HG02588 (cell line): ENCODE measurements around the gene SLC35F1.

ENCODE experiments used
- ATAC-seq: cut with Tn5 transposase; IDR thresholded peaks from one replicate; pipeline ENCODE4 v1.9.1; 2021; ENCODE audit warnings: mild to moderate bottlenecking, moderate library complexity; ENCODE audit not compliant: unreplicated experiment

Gene SLC35F1

GRCh38 chr6:118252474-118252873 is 345.4 kb downstream of the SLC35F1 start:
- peak; percentile 50 for ATAC-seq

GRCh38 chr6:118253741-118254140 is 346.7 kb downstream of the SLC35F1 start:
- ATAC-seq: no peak

GRCh38 chr6:118260833-118261232 is 353.8 kb downstream of the SLC35F1 start:
- no peak for ATAC-seq

- peak; percentile 46 for ATAC-seq
Measured at GRCh38 chr6:118263921-118264486, 356.9 kb downstream of the SLC35F1 start.

- ATAC-seq: no peak
Measured at GRCh38 chr6:118269659-118270058, 362.6 kb downstream of the SLC35F1 start.

- ATAC-seq: no peak
Measured at GRCh38 chr6:118277631-118278030, 370.6 kb downstream of the SLC35F1 start.

- ATAC-seq: peak; percentile 95
Measured at GRCh38 chr6:118280210-118280609, 373.1 kb downstream of the SLC35F1 start.

GRCh38 chr6:118281291-118281690 is 374.2 kb downstream of the SLC35F1 start:
- ATAC-seq: no peak

GRCh38 chr6:118283766-118284165 is 376.7 kb downstream of the SLC35F1 start:
- no peak for ATAC-seq

- no peak for ATAC-seq
Measured at GRCh38 chr6:118284736-118285360, 377.8 kb downstream of the SLC35F1 start.

GRCh38 chr6:118285791-118286190 is 378.7 kb downstream of the SLC35F1 start:
- ATAC-seq: no peak

- ATAC-seq: no peak
Measured at GRCh38 chr6:118288355-118289124, 381.5 kb downstream of the SLC35F1 start.

- ATAC-seq: no peak
Measured at GRCh38 chr6:118292558-118292957, 385.5 kb downstream of the SLC35F1 start.

GRCh38 chr6:118294906-118295305 is 387.8 kb downstream of the SLC35F1 start:
- ATAC-seq: no peak

GRCh38 chr6:118295336-118295735 is 388.3 kb downstream of the SLC35F1 start:
- ATAC-seq: no peak

GRCh38 chr6:118296129-118296901 is 389.3 kb downstream of the SLC35F1 start:
- ATAC-seq: no peak

GRCh38 chr6:118297821-118298220 is 390.8 kb downstream of the SLC35F1 start:
- no peak for ATAC-seq

GRCh38 chr6:118298476-118299427 is 391.7 kb downstream of the SLC35F1 start:
- ATAC-seq: no peak

- no peak for ATAC-seq
Measured at GRCh38 chr6:118299457-118299856, 392.4 kb downstream of the SLC35F1 start.

GRCh38 chr6:118304321-118304720 is 397.3 kb downstream of the SLC35F1 start:
- ATAC-seq: no peak
